GM18867 (cell line): ENCODE data around the gene GALNTL6.
A peak's percentile ranks its signal among the peaks of the same experiment; 100 is the strongest.

Experiments used
- ATAC-seq: cut with Tn5 transposase; IDR thresholded peaks from one replicate; pipeline ENCODE4 v1.9.1; 2021; ENCODE audit warnings: mild to moderate bottlenecking, moderate library complexity; ENCODE audit not compliant: unreplicated experiment

GALNTL6 gene

DNA sequence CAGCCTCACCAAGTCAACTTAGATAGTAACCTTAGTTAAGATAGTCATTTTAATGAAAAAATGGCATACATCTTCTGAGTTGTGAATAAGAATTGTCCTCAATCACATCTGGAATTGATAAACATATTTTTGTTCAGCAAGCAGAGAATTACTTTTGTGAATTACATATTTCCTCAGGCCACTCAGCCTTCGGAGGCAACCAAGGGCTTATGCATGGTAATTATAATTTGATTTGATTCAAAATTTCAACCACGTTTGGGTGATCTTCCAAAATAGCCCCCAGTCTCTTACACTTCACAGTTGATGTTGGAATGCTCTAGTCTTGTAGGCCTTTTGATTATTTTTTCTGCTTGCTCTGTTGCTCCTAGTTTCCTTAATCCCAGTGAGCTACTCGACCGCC, 63.4 kb downstream of the GALNTL6 start:
- no peak for ATAC-seq

DNA sequence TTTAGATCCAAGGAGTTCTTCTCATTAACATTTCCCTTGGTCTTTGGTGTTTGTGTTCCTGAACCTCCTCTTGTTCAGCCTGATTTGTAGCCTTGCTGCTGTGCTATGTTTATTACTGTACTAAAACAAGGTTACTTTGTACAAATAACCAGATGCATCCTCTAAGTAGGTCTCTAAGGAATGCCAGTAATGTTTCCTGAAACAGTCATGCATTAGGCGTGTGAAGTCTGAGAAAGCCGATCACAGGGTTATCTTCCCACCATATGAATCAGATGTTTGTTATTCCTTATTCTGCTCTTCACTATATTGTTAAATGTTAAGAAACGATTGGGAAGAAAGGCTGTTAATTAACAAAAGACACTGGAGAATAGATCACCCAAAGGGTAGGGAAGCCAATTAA, 66.9 kb downstream of the GALNTL6 start:
- ATAC-seq: no peak

DNA sequence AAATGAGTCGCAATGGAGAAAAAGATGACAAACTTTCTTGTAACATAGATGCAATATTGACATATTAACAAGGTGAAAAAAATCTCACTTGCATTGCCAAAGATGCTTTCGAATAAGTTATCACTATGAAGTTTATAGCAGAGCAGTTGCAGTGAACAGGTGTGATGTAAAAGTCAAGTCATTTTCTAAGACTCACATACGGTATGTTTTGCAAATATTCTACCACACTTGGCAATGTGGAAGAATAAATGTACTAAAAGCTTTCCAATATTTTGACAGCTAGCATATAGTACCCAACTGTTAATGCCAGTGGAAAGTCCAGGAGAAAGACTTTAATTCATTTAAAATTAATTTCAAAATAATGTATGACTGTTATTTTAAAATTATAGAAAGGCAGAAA, 76.5 kb downstream of the GALNTL6 start:
- no peak for ATAC-seq

DNA sequence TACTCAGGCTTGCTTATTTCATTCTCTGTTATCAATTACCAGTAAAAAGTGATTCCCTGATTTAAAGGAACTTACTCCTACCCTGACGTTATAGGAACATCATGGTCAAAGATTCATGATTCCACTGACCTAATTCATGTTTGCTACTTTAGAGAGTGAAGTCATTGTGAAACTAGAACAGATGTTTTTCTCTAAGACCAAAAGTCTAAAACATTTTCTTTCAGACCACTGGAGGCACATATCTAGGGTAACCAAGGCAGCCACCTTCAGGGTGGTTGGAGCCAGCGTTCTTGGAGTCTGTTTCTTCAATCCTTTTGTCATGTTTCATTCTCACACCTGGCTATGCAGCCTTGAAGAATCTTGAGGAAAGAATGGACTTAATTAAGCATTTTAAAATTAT, 77.8 kb downstream of the GALNTL6 start:
- ATAC-seq: peak; percentile 87

DNA sequence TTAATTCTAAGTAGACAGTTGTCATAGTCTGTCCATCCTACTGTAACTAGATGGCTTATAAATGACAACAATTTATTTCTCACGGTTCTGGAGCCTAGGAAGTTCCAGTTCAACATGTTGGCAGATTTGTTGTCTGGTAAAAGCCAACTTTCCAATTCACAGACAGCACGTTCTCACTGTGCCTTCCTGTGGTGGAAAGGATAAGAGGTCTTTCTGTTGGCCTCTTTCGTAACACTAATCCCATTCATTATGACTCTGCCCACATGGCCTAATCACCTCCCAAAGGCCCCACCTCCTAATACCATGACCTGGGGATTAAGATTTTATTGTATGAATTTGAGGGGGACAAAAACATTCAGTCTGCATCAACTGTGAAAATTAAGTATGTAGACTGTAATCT, 83.2 kb downstream of the GALNTL6 start:
- ATAC-seq: no peak

DNA sequence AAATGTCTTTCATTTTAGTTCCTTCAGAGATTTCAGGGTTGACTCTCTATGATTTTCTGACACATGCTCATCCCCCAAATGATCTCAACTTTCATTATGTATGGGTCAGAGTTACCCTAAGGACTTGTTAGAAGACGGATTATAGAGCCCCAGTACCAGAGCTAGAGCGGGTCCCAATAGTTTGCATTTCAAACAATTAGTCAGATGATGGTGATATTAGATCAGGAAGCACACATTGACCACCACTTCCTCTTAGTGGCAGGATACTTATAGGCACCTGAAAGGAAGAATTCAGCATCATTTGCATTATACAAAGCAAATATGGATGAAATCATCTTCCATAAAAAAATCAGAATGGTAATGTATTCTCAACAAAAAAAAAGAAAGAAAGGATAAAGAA, 106.1 kb downstream of the GALNTL6 start:
- ATAC-seq: peak; percentile 58

DNA sequence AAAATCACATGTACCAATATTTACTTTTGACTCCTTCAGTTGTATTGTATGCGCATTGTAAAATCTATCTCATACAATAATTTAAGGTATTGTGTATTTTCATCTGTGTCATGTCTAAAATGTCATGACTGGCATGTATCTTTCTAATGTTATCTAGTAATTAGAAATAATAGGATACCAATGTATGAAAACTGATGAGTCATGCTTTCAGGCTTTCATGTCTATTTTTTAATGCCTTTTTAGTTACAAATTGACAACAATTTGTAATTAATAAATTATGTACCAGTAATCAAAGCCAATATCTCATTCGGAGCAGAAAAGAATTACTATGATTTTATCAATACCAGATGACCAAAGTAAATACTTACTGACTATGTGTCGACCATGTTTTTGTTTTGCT, 107.7 kb downstream of the GALNTL6 start:
- ATAC-seq: no peak

DNA sequence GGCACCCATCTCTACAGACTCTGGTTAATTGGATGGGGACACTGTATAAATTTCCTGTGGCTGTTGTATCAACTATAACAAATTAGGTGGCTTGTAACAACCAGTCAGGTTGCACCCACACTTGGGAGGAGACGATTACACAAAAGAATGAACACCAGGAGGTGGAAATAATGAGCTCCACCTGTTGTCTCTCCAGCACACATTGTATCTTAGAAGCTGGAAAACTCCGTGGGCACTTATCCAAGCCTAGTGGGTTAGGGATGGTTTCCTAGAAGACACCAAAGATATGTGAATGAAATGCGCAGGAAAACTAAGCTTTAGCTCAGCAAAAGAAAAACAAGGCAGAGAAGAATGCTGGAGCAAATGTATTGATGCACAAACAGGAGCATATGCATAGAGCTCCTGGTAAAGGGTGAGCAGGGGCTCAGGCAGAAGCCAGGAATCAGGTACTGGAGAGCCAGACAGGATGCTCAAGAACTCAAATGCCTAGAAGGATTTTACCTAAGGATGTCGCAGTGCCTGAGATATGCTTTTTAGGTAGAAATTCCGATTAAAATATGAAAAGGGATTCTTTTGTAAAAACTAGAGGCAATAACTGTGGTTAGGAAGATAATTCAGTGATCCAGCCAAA, 111.7 kb downstream of the GALNTL6 start:
- no peak for ATAC-seq

DNA sequence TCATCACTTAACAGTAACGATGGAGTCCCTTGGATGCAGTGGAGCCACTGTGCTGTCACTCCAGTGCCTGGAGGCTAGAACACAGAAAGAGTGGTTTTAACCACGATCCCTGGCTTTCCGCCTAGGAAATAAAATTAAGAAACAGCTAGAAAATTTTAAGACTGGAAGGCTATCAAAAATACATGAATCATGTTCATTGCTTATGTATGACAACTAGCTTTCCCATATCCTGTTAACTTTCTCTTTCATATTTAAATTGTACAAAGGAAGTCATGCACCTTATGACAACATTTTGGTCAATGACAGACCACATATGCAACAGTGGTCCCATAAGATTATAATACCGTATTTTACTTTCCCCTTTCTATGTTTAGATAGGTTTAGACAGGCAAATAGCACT, 115.1 kb downstream of the GALNTL6 start:
- ATAC-seq: no peak

DNA sequence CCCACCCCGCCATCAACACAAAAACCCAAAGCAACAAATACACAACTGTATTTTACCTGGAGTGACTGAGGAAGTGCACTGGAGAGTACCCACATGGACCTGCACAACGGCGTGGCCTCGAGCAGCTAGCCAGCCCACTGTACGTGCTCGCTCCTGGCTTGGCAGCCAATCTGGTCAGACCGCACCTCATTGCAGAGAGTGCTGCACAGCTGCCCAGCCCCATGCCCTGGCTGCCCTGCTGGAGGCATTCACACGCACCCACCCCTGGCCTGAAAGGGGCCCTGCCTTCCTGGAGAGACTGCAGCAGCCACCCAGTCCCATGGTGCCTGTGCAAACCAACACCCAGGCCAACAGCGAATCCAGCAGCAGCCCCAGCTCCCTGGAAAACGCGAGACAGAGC, 116.3 kb downstream of the GALNTL6 start:
- ATAC-seq: no peak

DNA sequence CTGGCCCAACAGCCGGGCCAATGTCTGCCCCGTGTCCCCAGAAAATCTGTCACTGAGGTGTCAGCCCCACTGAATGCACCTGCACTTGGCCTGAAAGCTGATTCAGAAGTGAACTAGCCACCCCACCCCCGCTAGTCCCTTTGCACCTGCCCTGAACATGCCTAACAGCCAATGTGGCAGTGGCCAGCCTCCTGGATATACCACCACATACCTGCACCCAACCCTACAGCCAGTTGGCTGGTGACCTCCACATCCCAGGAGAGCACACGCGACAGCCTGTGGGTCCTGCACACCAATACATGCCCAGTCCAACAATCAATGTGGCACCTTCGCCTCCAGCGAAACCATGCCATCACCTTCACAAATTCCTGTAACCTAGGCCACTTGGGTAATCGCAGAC, 116.7 kb downstream of the GALNTL6 start:
- no peak for ATAC-seq

DNA sequence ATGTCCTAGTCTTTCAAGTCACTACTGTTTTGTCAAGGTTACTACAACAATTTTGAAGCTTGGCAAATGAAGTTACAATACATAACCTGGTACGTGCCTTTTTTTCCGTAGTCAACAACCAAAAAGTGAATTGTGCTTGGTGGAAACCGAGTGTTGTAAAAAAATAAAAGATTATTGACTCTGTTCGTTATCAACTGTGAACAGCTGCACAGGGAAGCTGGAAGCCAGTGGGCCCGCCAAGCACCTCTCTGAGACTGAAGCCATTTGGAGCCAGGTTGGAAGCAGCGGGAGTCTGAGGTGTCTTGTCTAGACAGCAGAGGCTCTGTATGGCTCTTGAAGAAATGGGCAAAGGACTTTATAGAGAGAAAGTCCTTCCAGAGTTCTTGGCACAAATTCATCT, 119.0 kb downstream of the GALNTL6 start:
- no peak for ATAC-seq

DNA sequence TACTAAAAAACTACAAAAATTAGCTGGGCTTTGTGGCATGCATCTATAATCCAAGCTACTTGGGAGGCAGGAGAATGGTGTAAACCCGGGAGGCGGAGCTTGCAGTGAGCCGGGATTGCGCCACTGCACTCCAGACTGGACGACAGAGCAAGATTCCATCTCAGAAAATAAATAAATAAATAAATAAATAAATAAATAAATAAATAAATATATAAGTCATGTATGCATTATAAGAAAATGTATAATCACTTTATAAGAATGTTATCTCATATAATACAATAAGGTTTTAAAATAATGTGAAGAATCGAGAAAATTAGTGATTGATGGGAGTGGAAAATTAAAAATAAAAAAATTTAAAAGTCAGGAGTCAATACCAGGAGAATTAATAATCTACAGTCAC, 127.5 kb downstream of the GALNTL6 start:
- ATAC-seq: no peak

DNA sequence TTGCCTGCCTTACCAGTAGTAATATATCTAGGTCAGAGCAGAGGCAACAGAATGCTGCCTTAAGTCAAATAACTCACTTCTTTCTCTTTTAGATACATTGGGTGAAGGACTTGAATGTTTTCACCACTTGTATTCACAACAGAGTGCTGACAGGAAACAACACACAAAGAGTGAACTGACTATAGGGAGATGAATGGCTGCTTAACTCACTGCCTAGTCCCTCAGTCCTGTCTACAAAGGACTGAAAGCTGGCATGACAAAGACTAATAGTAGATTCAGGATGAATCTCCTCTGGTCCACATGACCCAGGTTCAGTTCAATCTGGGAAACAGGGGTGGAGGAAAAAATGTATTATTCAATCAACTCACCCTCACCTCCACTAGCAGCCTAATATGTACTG, 134.2 kb downstream of the GALNTL6 start:
- ATAC-seq: no peak

DNA sequence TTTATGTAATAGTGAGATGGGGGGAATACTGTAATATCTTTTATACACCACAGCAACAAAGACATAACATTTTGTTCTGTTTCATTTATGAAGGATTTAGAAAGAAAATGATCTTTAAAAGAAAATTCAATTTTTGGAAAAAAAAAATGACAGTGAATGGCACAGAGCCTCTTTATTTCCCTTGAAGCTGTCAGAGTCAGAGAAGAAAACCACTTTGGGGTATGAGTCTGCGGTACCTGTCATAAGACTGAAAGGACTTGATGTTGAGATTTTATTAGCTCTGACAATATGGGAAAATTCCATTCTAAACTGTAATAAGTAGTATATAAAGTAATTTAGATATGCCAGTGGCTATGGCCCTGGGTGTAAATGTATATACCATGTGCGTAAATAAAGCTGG, 134.8 kb downstream of the GALNTL6 start:
- ATAC-seq: no peak

DNA sequence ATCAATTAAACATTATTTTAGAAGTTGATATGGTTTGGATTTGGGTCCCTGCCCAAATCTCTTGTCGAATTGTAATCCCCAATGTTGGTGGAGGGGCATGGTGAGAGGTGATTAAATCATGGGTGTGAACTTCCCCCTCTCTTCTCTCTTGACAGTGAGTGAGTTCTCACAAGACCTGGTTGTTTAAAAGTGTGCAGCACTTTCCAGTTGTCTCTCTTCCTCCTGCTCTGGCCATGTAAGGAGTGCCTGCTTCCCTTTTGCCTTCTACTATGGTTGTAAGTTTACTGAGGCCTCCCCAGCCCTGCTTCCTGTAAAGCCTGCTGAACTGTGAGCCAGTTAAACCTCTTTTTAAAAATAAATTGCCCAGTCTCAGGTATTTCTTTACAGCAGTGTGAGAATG, 141.4 kb downstream of the GALNTL6 start:
- no peak for ATAC-seq

DNA sequence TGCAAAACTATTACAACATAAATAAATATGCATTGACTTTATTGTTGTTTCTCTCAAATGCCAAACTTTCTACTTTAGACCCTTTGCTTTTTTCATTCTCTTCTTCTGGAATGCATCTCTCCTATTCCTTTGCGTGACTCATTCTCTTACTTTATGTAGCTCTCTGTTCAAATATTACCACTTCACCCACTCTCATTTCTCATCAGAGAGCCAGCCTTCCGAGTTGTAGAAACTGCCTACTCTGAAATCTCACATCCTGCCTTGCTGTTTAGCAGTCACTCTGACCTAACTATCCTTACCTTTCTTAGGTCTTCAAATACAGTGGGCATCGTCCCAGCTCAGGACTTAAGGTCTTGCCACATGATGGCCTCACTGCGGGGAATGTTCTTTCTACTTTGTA, 143.5 kb downstream of the GALNTL6 start:
- ATAC-seq: no peak

DNA sequence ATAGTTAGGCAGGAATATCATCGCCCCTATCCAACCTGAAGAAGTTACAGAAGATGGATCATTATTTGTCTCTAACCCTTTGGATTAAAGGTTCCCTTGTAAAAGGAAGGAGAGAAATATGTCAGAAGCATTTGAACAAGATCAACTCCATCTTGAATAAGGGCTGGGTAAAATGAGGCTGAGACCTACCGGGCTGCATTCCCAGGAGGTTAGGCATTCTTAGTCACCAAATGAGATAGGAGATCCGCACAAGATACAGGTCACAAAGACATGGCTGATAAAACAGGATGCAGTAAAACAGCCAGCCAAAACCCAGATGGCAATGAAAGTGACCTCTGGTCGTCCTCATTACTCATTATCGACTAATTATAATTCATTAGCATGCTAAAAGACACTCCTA, 148.9 kb downstream of the GALNTL6 start:
- no peak for ATAC-seq

DNA sequence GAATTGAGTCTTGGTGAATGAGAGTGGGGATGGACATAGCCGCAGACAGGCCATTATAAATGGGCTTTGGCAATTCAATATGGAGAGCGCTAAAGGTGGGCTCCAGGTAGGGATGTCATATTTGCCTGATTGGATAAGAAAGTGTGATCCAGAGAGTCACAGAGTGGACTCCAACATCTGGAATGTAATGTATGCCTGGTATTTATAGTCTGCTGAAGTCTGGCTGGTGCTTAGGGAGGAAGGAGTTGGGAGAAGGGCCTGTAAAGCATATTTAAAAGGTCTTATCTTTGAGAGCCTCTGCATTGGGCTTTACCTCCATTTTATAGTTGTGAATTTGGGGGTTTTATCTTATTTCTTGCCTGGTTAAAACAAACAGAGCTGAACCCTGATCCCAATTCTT, 153.2 kb downstream of the GALNTL6 start:
- no peak for ATAC-seq

DNA sequence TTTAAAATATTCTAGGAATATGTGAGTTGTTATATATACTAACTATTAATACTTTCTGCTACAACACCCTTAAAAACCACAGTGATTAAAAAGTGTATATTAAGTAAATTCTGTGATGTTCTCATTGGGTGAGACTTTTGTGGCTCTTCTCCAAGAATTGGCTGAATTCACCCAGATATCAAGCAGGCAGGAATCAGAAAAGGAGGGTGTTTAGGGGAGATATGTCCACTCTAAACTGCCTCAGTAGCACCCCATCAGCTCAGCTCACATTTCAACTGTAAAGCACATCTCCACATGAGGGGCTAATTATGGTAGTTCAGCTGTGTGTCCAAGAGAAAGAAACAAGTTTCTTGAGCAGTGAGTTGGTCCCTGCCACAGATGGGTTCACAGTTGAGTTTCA, 165.0 kb downstream of the GALNTL6 start:
- ATAC-seq: no peak

DNA sequence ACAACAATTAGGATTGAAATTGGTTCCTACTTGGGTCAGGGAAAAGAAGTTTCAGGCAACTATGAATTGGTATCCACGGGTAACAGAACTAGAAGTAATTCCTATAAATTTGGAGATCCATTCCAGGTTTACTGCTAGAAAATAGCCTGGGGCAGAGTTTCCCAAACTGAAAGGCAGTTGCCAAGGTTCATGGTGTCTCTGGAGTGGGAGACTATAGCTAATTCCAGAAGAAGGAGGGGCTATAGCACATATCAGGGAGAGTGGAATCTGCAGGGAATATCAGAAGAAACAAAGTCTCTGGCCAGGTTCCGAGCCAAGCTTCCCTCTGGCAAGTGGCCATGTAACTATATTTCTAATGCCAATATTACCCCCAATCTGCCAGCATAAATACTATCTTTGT, 166.3 kb downstream of the GALNTL6 start:
- no peak for ATAC-seq

DNA sequence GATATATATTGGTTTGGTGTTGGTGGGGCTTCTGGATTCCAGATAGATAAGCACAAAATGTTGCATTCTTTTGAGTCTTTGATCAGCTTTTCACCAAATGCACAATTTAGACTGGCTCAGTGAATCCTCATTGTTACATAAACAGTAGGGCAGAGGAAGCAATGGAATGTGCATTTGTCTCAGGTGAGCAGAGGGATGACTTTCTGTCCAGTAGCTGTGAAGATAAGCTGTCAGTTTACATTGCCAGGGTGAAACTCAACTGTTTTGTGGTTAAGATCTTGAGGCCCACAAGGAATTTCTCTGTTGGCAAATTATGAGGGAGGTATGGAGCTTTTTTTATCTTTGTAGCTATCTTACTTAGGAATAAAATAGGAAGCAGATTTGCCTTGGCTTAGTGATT, 168.0 kb downstream of the GALNTL6 start:
- no peak for ATAC-seq

DNA sequence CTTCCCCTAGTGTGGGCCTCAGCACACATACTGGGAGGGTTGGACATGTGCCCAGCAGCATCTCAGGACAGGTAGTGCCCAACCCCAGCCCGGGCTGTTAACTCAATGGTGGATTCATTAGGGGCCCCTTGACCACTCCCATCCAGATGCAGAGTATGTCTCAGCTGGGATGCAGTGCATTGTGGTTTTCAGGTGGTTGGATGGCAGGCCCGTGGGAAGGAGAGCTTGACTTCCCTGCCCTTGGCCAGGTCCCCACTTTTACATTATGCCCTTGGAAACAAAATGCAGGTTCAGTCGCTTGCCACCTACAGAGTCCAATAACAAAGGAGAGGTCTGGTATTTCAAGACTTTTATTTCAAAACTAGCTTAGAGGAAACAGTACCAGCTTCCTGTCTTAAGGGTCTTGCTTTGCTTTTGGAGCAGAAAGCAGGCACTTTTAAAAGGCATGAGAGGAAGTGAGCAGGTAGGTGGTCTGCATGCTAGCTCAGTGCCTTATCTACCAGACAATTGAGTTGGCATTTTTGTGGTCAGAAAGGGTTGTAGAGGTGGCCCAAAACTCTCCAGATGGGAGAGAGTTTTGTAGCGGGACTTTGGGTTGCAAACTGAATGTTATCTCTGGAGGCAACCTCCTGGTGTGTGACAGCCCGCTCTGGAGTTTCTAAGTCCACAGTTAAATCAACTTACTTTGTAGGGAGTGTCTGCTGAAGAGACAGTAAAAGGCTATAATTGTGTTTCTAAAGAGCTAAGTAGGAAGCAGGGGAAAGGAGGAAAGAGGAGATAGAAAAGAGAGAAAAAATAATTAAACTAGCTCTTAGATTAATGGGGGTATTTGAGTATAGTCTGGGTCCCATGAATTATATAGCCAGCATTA, 171.0 kb downstream of the GALNTL6 start:
- ATAC-seq: no peak
